Left kidney (tissue), 2 donors: ENCODE measurements around the gene HBQ1. TPM values are rescaled to one million over a fixed set of nuclear protein-coding genes. Genes with fewer than 3 reads are reported as not detected.
"Not testable (repeated sequence)": the region's sequence is repeated elsewhere in the genome, so short reads cannot be mapped to it uniquely, and the experiment has no call there.

Experiments
- DNase-seq: peaks from one replicate; pipeline ENCODE4 v3.0.0-alpha.2; 2013
- polyA plus RNA-seq: library from polyadenylated mRNA; unstranded; fragments of 120-200 nt; gene quantifications from one replicate; pipeline ENCODE4 v1.2.1, GENCODE V29; 2013; ENCODE audit not compliant: insufficient read length

HBQ1 gene
- polyA plus RNA-seq, 1 donor: not detected

- no peak for DNase-seq
These were observed 19.5 kb upstream of the HBQ1 start for GRCh38 chr16:160691-161190.

GRCh38 chr16:162271-162991 lies 17.8 kb upstream of the HBQ1 start:
- no peak for DNase-seq

- DNase-seq: not testable (repeated sequence)
These were observed 17.1 kb upstream of the HBQ1 start for GRCh38 chr16:163139-163538.

GRCh38 chr16:163696-164095 lies 16.6 kb upstream of the HBQ1 start:
- DNase-seq: not testable (repeated sequence)

GRCh38 chr16:164134-164823 lies 16.0 kb upstream of the HBQ1 start:
- not testable (repeated sequence) for DNase-seq

- no peak for DNase-seq
These were observed 15.3 kb upstream of the HBQ1 start for GRCh38 chr16:164827-165538.

GRCh38 chr16:165539-166374 lies 14.5 kb upstream of the HBQ1 start, which contains the start of gene HBM:
Gene HBM (plus strand): TSS chr16:165978. CDS start chr16:165998, 20 bp downstream.
- DNase-seq: no peak

- DNase-seq: no peak
These were observed 13.7 kb upstream of the HBQ1 start for GRCh38 chr16:166375-167121.

GRCh38 chr16:167122-167690 lies 13.1 kb upstream of the HBQ1 start:
- DNase-seq: no peak

GRCh38 chr16:168424-168823 lies 11.8 kb upstream of the HBQ1 start:
- DNase-seq: no peak

- DNase-seq: no peak
These were observed 11.2 kb upstream of the HBQ1 start for GRCh38 chr16:169014-169413.

GRCh38 chr16:170088-170507 lies 10.2 kb upstream of the HBQ1 start:
- DNase-seq: not testable (repeated sequence)

- no peak for DNase-seq
These were observed 9.5 kb upstream of the HBQ1 start for GRCh38 chr16:170788-171187.

GRCh38 chr16:172374-172941 lies 7.8 kb upstream of the HBQ1 start, which contains the start of gene HBA2:
Gene HBA2 (plus strand): TSS chr16:172876. CDS start chr16:172913, 37 bp downstream.
- DNase-seq: not testable (repeated sequence)

- not testable (repeated sequence) for DNase-seq
These were observed 6.9 kb upstream of the HBQ1 start for GRCh38 chr16:173211-173854.

- not testable (repeated sequence) for DNase-seq
These were observed 6.1 kb upstream of the HBQ1 start for GRCh38 chr16:173928-174769.

- no peak for DNase-seq
These were observed 5.0 kb upstream of the HBQ1 start for GRCh38 chr16:175011-175949.
